GM23338 (cell line): ENCODE measurements around the gene PPP1R16B. TPM values are rescaled to one million over a fixed set of nuclear protein-coding genes. Genes with fewer than 3 reads are reported as not detected.
A peak's percentile ranks its signal among the peaks of the same experiment; 100 is the strongest.

Experiments
- ATAC-seq: fragments of 200-7000 bp; cut with Tn5 transposase; 3 replicates; pipeline ENCODE4 v1.9.1; 2020
- DNase-seq: peaks from one replicate; pipeline ENCODE4 v3.0.0-alpha.2; 2015; ENCODE audit warnings: low spot score
- H2AFZ ChIP-seq: fragments of 200-600 bp; sonication (generic); 2 replicates; pipeline ENCODE4 v1.8.0; 2016; ENCODE audit warnings: antibody characterized with exemption, mild to moderate bottlenecking, moderate library complexity
- H3F3A ChIP-seq: fragments of 200-600 bp; sonication (generic); replicated peaks from 2 replicates; pipeline ENCODE4 v1.8.0; 2017; ENCODE audit warnings: antibody characterized with exemption, mixed run types, low read depth
- H3K27ac ChIP-seq: fragments of 200-600 bp; sonication (generic); 2 replicates; pipeline ENCODE4 v1.6.1; 2016; ENCODE audit warnings: low read depth
- H3K27me3 ChIP-seq: fragments of 200-600 bp; sonication (generic); 2 replicates; pipeline ENCODE4 v1.8.0; 2016; ENCODE audit warnings: mild to moderate bottlenecking, mixed run types, moderate library complexity; ENCODE audit not compliant: insufficient read depth
- H3K36me3 ChIP-seq: fragments of 200-600 bp; sonication (generic); 2 replicates; pipeline ENCODE4 v1.8.0; 2016; ENCODE audit warnings: mild to moderate bottlenecking; ENCODE audit not compliant: insufficient read depth
- H3K4me1 ChIP-seq: fragments of 200-600 bp; sonication (generic); 2 replicates; pipeline ENCODE4 v1.8.0; 2016; ENCODE audit warnings: mild to moderate bottlenecking, moderate library complexity; ENCODE audit not compliant: insufficient read depth
- H3K4me2 ChIP-seq: fragments of 200-600 bp; sonication (generic); 2 replicates; pipeline ENCODE4 v1.7.1; 2017; ENCODE audit warnings: mixed run types
- H3K4me3 ChIP-seq: fragments of 200-600 bp; sonication (generic); 2 replicates; pipeline ENCODE4 v1.6.1; 2016; ENCODE audit warnings: mixed run types
- H3K79me2 ChIP-seq: fragments of 200-600 bp; sonication (generic); replicated peaks from 2 replicates; pipeline ENCODE4 v1.8.0; 2017; ENCODE audit warnings: mild to moderate bottlenecking; ENCODE audit not compliant: insufficient read depth
- H3K9me2 ChIP-seq: fragments of 200-600 bp; sonication (generic); 2 replicates; pipeline ENCODE4 v1.8.0; 2017; ENCODE audit not compliant: insufficient read depth
- H4K20me1 ChIP-seq: fragments of 200-600 bp; sonication (generic); replicated peaks from 2 replicates; pipeline ENCODE4 v1.8.0; 2017; ENCODE audit warnings: mild to moderate bottlenecking; ENCODE audit not compliant: insufficient read depth
- H3K27ac Mint-ChIP-seq: 2 replicates; pipeline ENCODE4 v1.8.0; 2020; ENCODE audit warnings: inconsistent platforms, mild to moderate bottlenecking, moderate library complexity, mixed read lengths
- H3K27me3 Mint-ChIP-seq: 3 replicates; pipeline ENCODE4 v1.8.0; 2022; ENCODE audit warnings: low read depth, mild to moderate bottlenecking, moderate library complexity, mixed read lengths, inconsistent platforms; ENCODE audit not compliant: insufficient read depth, poor library complexity
- H3K36me3 Mint-ChIP-seq: 3 replicates; pipeline ENCODE4 v1.8.0; 2021; ENCODE audit warnings: low read depth, mild to moderate bottlenecking, inconsistent platforms, moderate library complexity, mixed read lengths
- H3K4me1 Mint-ChIP-seq: 3 replicates; pipeline ENCODE4 v1.8.0; 2020; ENCODE audit warnings: mild to moderate bottlenecking, inconsistent platforms, mixed read lengths
- H3K4me3 Mint-ChIP-seq: 3 replicates; pipeline ENCODE4 v1.8.0; 2021; ENCODE audit warnings: moderate library complexity, mild to moderate bottlenecking, inconsistent platforms, mixed read lengths
- H3K9me3 Mint-ChIP-seq: 3 replicates; pipeline ENCODE4 v1.8.0; 2020; ENCODE audit warnings: moderate library complexity, mild to moderate bottlenecking, inconsistent platforms, mixed read lengths
- CREB1 ChIP-seq: fragments of 250-450 bp; sonication (Bioruptor Pico); IDR thresholded peaks from 2 replicates; pipeline ENCODE4 v1.5.0; 2020; ENCODE audit warnings: low read depth, mild to moderate bottlenecking, moderate library complexity
- EZH2 ChIP-seq: fragments of 200-600 bp; sonication (generic); IDR thresholded peaks from one replicate; pipeline ENCODE4 v1.8.0; 2017; ENCODE audit warnings: antibody characterized with exemption, mild to moderate bottlenecking, low read depth; ENCODE audit not compliant: unreplicated experiment
- STAT1 ChIP-seq: IDR thresholded peaks from one replicate; pipeline ENCODE4 v1.6.1; 2016; ENCODE audit warnings: antibody characterized with exemption; ENCODE audit not compliant: unreplicated experiment
- polyA plus RNA-seq: library from polyadenylated mRNA; unstranded; fragments of >200 nt; fragmentation: Nextera tagmentation; extraction: Ambion mirVana; gene quantifications from 2 replicates; pipeline ENCODE4 v1.2.1, GENCODE V29; 2016
- total RNA-seq: library from RNA; depleted of rRNA; stranded (reverse); fragments of >200 nt; shearing (Covaris generic); gene quantifications from 2 replicates; pipeline ENCODE4 v1.2.3, GENCODE V29; 2014
- TF ChIP-seq, protein P1 (sequence below): fragments of 250-450 bp; sonication (Bioruptor Pico); IDR thresholded peaks from 2 replicates; pipeline ENCODE4 v1.5.0; 2020; ENCODE audit warnings: mild to moderate bottlenecking, moderate library complexity

Gene PPP1R16B
- total and polyA plus RNA-seq, 2 experiments from 2014 or later, result 1.6 to 11.5 TPM

DNA sequence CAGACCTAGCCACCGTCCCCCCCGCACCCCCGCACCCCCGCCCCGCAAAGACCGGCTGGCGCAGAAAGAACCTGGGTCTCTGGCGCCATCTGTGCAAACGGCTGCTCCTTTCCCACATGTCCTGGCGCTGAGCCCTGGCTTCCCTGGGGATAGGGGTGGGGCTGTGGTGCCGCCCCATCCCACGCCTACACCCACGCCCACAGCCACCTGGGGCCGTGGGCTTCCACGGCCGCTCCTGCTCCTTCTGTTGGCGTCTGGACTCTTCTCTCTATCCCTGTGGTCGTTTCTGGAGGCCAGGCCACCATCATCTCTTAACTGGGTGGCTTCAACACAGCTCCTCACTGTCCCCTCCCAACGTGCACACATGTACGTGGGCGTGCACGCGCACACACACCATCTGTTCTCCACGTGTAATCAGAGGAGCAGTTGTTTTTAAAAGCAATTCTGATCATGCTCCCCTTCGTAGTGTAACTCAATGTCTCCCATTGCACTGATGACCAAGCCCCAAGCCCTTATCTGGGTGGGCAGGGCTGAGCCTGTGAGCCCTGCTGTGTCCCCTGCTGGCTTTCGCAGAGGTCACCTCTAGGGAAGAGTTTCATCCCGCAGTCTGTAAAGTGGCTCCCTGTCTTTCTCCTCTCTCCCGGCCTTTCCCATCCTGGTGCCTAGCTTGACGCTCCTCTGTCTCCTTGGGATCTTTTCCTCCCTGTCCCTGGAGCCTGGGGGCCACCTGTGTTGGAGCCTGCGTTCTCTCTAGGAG is 88.8 kb downstream of the PPP1R16B start:
- H3K36me3 Mint-ChIP-seq, result no peaks in the 10 kb centered on the region; the same call in 2 of the 3 replicates
- TF ChIP-seq, protein P1, sequence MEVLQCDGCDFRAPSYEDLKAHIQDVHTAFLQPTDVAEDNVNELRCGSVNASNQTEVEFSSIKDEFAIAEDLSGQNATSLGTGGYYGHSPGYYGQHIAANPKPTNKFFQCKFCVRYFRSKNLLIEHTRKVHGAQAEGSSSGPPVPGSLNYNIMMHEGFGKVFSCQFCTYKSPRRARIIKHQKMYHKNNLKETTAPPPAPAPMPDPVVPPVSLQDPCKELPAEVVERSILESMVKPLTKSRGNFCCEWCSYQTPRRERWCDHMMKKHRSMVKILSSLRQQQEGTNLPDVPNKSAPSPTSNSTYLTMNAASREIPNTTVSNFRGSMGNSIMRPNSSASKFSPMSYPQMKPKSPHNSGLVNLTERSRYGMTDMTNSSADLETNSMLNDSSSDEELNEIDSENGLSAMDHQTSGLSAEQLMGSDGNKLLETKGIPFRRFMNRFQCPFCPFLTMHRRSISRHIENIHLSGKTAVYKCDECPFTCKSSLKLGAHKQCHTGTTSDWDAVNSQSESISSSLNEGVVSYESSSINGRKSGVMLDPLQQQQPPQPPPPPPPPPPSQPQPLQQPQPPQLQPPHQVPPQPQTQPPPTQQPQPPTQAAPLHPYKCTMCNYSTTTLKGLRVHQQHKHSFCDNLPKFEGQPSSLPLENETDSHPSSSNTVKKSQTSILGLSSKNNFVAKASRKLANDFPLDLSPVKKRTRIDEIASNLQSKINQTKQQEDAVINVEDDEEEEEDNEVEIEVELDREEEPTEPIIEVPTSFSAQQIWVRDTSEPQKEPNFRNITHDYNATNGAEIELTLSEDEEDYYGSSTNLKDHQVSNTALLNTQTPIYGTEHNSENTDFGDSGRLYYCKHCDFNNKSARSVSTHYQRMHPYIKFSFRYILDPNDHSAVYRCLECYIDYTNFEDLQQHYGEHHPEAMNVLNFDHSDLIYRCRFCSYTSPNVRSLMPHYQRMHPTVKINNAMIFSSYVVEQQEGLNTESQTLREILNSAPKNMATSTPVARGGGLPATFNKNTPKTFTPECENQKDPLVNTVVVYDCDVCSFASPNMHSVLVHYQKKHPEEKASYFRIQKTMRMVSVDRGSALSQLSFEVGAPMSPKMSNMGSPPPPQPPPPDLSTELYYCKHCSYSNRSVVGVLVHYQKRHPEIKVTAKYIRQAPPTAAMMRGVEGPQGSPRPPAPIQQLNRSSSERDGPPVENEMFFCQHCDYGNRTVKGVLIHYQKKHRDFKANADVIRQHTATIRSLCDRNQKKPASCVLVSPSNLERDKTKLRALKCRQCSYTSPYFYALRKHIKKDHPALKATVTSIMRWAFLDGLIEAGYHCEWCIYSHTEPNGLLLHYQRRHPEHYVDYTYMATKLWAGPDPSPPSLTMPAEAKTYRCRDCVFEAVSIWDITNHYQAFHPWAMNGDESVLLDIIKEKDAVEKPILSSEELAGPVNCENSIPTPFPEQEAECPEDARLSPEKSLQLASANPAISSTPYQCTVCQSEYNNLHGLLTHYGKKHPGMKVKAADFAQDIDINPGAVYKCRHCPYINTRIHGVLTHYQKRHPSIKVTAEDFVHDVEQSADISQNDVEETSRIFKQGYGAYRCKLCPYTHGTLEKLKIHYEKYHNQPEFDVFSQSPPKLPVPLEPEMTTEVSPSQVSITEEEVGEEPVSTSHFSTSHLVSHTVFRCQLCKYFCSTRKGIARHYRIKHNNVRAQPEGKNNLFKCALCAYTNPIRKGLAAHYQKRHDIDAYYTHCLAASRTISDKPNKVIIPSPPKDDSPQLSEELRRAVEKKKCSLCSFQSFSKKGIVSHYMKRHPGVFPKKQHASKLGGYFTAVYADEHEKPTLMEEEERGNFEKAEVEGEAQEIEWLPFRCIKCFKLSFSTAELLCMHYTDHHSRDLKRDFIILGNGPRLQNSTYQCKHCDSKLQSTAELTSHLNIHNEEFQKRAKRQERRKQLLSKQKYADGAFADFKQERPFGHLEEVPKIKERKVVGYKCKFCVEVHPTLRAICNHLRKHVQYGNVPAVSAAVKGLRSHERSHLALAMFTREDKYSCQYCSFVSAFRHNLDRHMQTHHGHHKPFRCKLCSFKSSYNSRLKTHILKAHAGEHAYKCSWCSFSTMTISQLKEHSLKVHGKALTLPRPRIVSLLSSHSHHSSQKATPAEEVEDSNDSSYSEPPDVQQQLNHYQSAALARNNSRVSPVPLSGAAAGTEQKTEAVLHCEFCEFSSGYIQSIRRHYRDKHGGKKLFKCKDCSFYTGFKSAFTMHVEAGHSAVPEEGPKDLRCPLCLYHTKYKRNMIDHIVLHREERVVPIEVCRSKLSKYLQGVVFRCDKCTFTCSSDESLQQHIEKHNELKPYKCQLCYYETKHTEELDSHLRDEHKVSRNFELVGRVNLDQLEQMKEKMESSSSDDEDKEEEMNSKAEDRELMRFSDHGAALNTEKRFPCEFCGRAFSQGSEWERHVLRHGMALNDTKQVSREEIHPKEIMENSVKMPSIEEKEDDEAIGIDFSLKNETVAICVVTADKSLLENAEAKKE (CRISPR knock-in tag), result no peak
- no peak for TF ChIP-seq STAT1
- TF ChIP-seq EZH2, result no peak
- TF ChIP-seq CREB1, result no peak
- H3K9me2 ChIP-seq, result no peaks in the 10 kb centered on the region
- no peak overlapping the region for H3K27ac Mint-ChIP-seq
- no peak overlapping the region for H3K27ac ChIP-seq
- H2AFZ ChIP-seq, result no peak overlapping the region
- H3K36me3 ChIP-seq, result no peaks in the 10 kb centered on the region
- H3K4me1 ChIP-seq, result peaks cover 5% of the 10 kb centered on the region
- H3K4me3 ChIP-seq, result peak overlapping the region; percentile 28; the same call in 1 of the 2 replicates
- H4K20me1 ChIP-seq, result no peaks in the 10 kb centered on the region; the same call in 1 of the 2 replicates
- peaks cover 7% of the 10 kb centered on the region for H3K27me3 Mint-ChIP-seq
- peak overlapping the region; percentile 58 for H3K4me3 Mint-ChIP-seq
- DNase-seq (peak; percentile 12), ATAC-seq (peak; percentile 55)
- no peaks in the 10 kb centered on the region for H3K79me2 ChIP-seq
- H3F3A ChIP-seq, result no peaks in the 10 kb centered on the region
- H3K9me3 Mint-ChIP-seq, result no peaks in the 10 kb centered on the region
- peak overlapping the region; percentile 69 for H3K4me2 ChIP-seq
- H3K27me3 ChIP-seq, result no peaks in the 10 kb centered on the region
- H3K4me1 Mint-ChIP-seq, result peaks cover 14% of the 10 kb centered on the region
